ENCODE measurements around the gene SRSF2. TPM values are rescaled to one million over a fixed set of nuclear protein-coding genes. Genes with fewer than 3 reads are reported as not detected.
"Not testable (repeated sequence)": the region's sequence is repeated elsewhere in the genome, so short reads cannot be mapped to it uniquely, and the experiment has no call there.

SRSF2 gene
- total RNA-seq, 1 donor from 2014 or later, result 122 TPM

DNA sequence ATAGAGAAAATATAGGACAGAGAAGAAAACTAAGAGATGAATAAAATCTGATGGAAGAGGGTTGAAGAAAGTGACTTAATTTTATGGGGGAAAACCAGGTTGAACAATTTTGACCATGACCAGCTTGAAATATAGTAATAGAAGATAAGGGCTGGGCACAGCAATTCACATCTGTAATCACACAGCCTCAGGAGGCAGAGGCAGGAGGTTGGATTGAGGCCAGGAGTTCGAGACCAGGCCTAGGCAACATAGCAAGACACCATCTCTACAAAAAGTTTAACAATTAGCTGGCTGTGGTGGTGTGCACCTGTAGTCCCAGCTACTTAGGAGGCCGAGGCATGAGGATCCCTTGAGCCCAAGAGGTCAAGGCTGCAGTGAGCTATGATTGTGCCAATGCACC, 35.1 kb downstream of the SRSF2 start:
- Histone ChIP-seq H3K4me1 (peaks cover 53% of the 10 kb centered on the region), H3K27me3 (ENCODE audit: low read depth) (no peaks in the 10 kb centered on the region), H3K36me3 (no peaks in the 10 kb centered on the region), H3K4me3 (no peak overlapping the region), H3K27ac (peak overlapping the region; percentile 88), H3K9me3 (no peaks in the 10 kb centered on the region)
- intact Hi-C loops (cut with DNase I), result no loop called here
- ATAC-seq (no peak), DNase-seq (no peak)
- TF ChIP-seq, protein P1, sequence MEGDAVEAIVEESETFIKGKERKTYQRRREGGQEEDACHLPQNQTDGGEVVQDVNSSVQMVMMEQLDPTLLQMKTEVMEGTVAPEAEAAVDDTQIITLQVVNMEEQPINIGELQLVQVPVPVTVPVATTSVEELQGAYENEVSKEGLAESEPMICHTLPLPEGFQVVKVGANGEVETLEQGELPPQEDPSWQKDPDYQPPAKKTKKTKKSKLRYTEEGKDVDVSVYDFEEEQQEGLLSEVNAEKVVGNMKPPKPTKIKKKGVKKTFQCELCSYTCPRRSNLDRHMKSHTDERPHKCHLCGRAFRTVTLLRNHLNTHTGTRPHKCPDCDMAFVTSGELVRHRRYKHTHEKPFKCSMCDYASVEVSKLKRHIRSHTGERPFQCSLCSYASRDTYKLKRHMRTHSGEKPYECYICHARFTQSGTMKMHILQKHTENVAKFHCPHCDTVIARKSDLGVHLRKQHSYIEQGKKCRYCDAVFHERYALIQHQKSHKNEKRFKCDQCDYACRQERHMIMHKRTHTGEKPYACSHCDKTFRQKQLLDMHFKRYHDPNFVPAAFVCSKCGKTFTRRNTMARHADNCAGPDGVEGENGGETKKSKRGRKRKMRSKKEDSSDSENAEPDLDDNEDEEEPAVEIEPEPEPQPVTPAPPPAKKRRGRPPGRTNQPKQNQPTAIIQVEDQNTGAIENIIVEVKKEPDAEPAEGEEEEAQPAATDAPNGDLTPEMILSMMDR (IDR thresholded peaks at IDR 0.05), result no peak

DNA sequence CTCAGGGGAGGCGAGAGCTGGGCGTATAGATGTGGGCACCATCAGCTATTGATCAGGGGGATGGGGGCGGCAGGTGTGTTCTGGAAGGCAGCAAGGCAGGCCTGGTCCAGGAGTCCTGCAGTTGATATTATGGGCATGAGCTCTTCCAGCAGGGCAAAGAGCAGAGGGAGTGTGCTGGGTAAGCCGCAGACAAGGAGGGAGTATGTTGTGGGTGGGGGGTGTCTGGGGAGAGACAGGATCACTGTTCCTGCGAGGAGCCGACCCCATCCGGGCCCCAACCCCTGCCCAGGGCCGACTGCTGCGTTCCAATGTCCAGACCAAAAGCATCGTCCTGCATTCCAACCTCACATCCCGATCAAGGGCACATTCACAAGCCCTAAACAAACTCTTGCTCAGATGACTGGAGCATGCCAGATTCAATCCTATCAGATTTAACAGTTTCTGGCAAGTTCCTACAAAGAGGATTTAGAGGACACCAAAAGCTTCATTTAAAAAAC, 35.6 kb downstream of the SRSF2 start:
- intact Hi-C loops (cut with DNase I), result no loop called here
- DNase-seq (no peak), ATAC-seq (peak in 1 of 2 donors; percentile 5)
- TF ChIP-seq, protein P1 (IDR thresholded peaks at IDR 0.05), result no peak
- no peaks in the 10 kb centered on the region for H3K9me3 ChIP-seq
- peak overlapping the region; percentile 28 for H3K4me3 ChIP-seq
- H3K27ac ChIP-seq, result peak overlapping the region; percentile 88
- H3K4me1 ChIP-seq, result peaks cover 53% of the 10 kb centered on the region
- no peaks in the 10 kb centered on the region for H3K27me3 ChIP-seq (ENCODE audit: low read depth)
- no peaks in the 10 kb centered on the region for H3K36me3 ChIP-seq

DNA sequence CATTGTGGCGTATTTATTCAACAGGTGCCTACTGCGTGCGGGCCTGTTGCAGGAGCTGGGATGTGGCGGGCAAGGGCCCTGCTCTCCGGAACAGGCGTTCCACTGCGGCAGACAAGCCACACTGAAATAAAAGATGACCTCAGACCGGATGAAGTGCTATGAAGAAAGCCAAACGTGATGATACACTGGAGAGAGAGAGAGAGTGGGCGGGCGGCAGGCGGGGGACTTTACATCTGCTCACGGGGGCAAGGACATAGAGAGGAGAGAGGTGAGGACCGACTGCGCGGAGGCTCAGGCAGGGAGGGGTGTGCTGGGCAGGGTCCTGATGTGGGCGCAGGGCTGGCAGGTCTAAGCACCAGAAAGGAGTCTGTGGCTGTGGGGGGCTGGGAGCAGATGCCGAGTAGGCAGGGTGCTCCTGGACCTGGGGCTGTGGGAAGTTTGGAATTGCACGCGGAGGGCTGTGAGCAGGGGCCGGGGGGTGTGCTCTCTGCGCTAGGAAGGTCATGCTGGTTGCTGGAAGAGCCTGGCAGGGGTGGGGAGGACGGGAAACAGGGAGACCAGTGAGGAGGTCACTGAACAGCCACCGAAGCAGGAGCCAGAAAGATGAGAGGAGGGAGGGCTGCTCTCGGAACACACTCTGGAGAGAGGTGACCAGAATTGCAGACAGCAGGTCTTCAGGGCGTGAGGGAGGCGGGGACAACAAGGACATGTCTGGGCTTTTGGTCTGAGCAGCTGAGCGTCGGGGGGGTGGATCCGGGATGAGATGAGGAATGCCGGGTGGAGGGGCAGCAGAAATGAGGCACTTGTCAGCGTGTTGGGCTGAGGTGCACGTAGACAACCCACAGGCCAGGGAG, 36.3 kb downstream of the SRSF2 start:
- intact Hi-C loops (cut with DNase I), result no loop called here
- H3K27ac ChIP-seq, result peak overlapping the region; percentile 88
- H3K9me3 ChIP-seq, result no peaks in the 10 kb centered on the region
- DNase-seq (no peak), ATAC-seq (peak; percentile 63 to 76)
- H3K4me3 ChIP-seq, result peak overlapping the region; percentile 28
- H3K4me1 ChIP-seq, result peaks cover 59% of the 10 kb centered on the region
- TF ChIP-seq, protein P1 (IDR thresholded peaks at IDR 0.05), result no peak
- H3K27me3 ChIP-seq (ENCODE audit: low read depth), result no peaks in the 10 kb centered on the region
- no peaks in the 10 kb centered on the region for H3K36me3 ChIP-seq

DNA sequence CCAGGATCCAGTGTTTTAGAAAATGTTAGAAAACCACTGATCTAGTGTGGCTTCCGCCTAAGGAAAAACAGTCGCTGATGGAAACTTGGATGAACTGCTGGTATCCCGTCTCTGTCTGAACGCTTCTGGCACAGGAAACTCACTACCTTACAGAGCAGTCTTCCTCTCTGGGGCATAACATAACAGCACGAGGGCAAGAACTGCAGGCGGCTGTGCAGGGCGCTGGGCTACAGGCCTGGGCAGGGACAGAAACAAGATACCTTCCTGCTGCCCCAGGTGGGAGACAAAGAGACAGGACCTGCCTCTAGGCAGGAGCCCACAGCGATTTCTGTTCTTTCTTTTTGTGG, 36.9 kb downstream of the SRSF2 start:
- TF ChIP-seq, protein P1 (IDR thresholded peaks at IDR 0.05), result no peak
- peak overlapping the region; percentile 28 for H3K4me3 ChIP-seq
- H3K36me3 ChIP-seq, result no peaks in the 10 kb centered on the region
- DNase-seq (no peak), ATAC-seq (peak; percentile 13 to 15)
- peak overlapping the region; percentile 88 for H3K27ac ChIP-seq
- intact Hi-C loops (cut with DNase I), result no loop called here
- peaks cover 60% of the 10 kb centered on the region for H3K4me1 ChIP-seq
- no peaks in the 10 kb centered on the region for H3K27me3 ChIP-seq (ENCODE audit: low read depth)
- H3K9me3 ChIP-seq, result no peaks in the 10 kb centered on the region

DNA sequence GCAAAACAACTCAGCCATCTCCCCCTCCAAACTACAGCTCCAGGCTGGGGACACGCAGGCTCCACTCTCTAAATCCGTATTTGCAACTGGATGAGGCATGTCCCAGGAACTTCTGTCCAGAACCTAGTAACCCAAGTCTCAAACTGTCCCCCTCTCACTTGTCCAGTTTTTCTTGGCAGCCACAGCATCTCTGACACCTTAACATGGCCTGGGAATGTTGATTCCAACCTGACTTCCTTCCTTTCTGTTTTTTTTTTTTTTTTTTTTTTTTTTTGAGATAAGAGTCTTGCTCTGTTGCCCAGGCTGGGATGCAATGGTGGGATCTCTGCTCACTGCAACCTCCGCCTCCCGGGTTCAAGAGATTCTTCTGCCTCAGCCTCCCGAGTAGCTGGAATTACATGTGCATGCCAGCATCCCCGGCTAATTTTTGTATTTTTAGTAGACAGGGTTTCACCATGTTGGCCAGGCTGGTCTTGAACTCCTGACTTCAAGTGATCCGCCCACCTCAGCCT, 38.6 kb downstream of the SRSF2 start:
- ATAC-seq; H3K36me3 ChIP-seq; H3K27me3 ChIP-seq (ENCODE audit: low read depth); H3K4me3 ChIP-seq; intact Hi-C loops (cut with DNase I); DNase-seq; H3K9me3 ChIP-seq: not testable (repeated sequence)
- Histone ChIP-seq H3K27ac (peak overlapping the region; percentile 76), H3K4me1 (peaks cover 68% of the 10 kb centered on the region)
